RWPE1 (cell line): ENCODE data around the gene KLHL8.

Source experiments
- CTCF ChIA-PET: fragments of 350-600 bp; sonication (Branson Sonifier 250); formaldehyde crosslinking; extraction: SDS; loops from one replicate; lab custom pipeline; 2021; lab: Yijun Ruan, JAX
- POLR2A ChIA-PET: fragments of 400-600 bp; formaldehyde crosslinking; extraction: SDS; loops from one replicate; lab custom pipeline; 2020; ENCODE audit warnings: antibody characterized with exemption; ENCODE audit not compliant: low non-redundant PET; lab: Yijun Ruan, JAX
- DNase-seq: peaks from one replicate; pipeline ENCODE4 v3.0.0; 2012; ENCODE audit warnings: low spot score
- H3K27ac ChIP-seq: fragments of 450-650 bp; 2 replicates; pipeline ENCODE4 v1.5.1; 2017
- CTCF ChIP-seq: fragments of 450-650 bp; conservative IDR thresholded peaks from 2 replicates; pipeline ENCODE4 v1.5.1; 2017; ENCODE audit warnings: low read depth, mild to moderate bottlenecking

Gene KLHL8

GRCh38 chr4:87144356-87144755 lies 76.1 kb downstream of the KLHL8 start:
- H3K27ac ChIP-seq = no peak overlapping the region
- DNase-seq = no peak
- TF ChIP-seq CTCF = no peak
- CTCF ChIA-PET = no interaction called here
- POLR2A ChIA-PET = no interaction called here

- H3K27ac ChIP-seq = no peak overlapping the region
- CTCF ChIA-PET = interaction anchor here (1.0 kb wide), 1 partner anchor 9 kb away, joined by 5 read pairs; no protein-coding TSS in a partner anchor
- POLR2A ChIA-PET = no interaction called here
- no peak for TF ChIP-seq CTCF
- no peak for DNase-seq
Measured at GRCh38 chr4:87141428-87141827, 79.0 kb downstream of the KLHL8 start.

GRCh38 chr4:87134122-87134521 lies 86.3 kb downstream of the KLHL8 start:
- no peak overlapping the region for H3K27ac ChIP-seq
- TF ChIP-seq CTCF = no peak
- DNase-seq = no peak
- ChIA-PET CTCF (no interaction called here), POLR2A (no interaction called here)

- DNase-seq = no peak
- no peak for TF ChIP-seq CTCF
- POLR2A ChIA-PET = no interaction called here
- H3K27ac ChIP-seq = no peak overlapping the region
- CTCF ChIA-PET = no interaction called here
Measured at GRCh38 chr4:87133183-87133582, 87.2 kb downstream of the KLHL8 start.

GRCh38 chr4:87132035-87132434 lies 88.4 kb downstream of the KLHL8 start:
- ChIA-PET POLR2A (no interaction called here), CTCF (no interaction called here)
- no peak overlapping the region for H3K27ac ChIP-seq
- DNase-seq = no peak
- TF ChIP-seq CTCF = no peak

- ChIA-PET CTCF (interaction anchor here (0.5 kb wide), 1 partner anchor 14 kb away, joined by 3 read pairs; no protein-coding TSS in a partner anchor), POLR2A (no interaction called here)
- no peak for TF ChIP-seq CTCF
- DNase-seq = no peak
- no peak overlapping the region for H3K27ac ChIP-seq
Measured at GRCh38 chr4:87130985-87131703, 89.3 kb downstream of the KLHL8 start.
